NCI-H82 (cell line): ENCODE data around the gene LRRC8A.
"Not testable (repeated sequence)": the region's sequence is repeated elsewhere in the genome, so short reads cannot be mapped to it uniquely, and the experiment has no call there.

Experiments
- DNase-seq: peaks from one replicate; lab custom pipeline; 2025; lab: John Stamatoyannopoulos, UW

The LRRC8A gene

DNA sequence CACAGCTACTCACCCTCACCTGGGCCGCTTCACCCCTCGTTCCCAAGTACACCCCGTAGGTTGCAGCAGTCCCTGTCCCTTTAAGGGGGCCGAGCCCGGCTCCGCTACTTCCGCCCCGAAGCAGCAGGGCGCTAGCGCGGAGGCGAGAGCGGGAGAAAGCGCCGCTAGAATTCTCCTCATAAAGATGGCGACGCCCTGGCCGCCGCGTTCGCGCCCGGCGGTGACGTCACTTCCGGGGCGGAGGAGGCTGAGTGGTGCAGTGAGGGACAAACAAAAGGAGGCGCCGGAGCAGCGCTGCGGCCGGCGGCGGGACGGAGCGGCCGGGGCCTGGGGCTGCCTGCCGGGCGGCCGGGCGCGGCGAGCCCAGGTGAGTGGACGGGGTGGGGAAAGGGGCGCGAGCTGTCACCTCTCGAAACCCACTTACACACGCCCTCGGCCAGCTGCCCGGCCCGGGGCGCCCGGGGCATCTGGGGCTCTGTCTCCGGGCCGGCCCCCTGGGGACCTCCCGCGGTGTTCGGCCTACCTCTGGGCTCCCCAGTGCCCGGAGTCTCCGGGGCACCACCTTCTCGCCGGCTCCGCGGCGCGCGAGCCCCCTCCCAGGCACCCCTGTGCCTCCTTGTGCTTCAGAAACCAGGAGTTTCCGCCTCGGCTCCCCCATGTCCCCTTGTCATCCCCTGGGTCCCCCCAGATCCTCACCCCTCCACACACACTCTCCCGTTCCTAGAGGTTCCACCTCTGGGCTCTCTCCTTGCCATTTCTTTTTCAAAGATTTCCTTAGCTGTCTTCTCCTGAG, at the start of gene LRRC8A, which contains the start of gene KYAT1:
LRRC8A (plus strand) TSS at position 250 of the 793 bp plus-strand sequence. CDS start 25,032 bp downstream, outside the sequence.
KYAT1 (minus strand) TSS at position 67 of the 793 bp plus-strand sequence. CDS start 36,545 bp downstream, outside the sequence.
- DNase-seq, result peak; percentile 97

DNA sequence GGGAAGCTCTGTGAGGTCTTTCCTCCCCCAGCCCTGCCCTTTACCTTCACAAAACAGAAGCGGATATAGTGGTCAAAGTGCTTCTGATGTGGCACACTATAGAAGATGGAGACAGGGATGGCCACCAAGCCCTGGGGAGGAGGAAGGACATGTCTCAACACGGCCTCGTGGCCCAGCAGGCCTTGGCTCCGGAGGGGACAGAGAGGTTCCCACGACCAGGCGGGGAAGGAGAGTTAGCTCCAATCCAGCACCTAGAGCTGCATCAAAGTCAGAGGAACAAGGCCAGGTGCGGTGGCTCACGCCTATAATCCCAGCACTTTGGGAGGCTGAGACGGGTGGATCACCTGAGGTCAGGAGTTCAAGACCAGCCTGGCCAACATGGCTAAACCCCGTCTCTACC, 48.2 kb upstream of the LRRC8A start:
- no peak for DNase-seq

DNA sequence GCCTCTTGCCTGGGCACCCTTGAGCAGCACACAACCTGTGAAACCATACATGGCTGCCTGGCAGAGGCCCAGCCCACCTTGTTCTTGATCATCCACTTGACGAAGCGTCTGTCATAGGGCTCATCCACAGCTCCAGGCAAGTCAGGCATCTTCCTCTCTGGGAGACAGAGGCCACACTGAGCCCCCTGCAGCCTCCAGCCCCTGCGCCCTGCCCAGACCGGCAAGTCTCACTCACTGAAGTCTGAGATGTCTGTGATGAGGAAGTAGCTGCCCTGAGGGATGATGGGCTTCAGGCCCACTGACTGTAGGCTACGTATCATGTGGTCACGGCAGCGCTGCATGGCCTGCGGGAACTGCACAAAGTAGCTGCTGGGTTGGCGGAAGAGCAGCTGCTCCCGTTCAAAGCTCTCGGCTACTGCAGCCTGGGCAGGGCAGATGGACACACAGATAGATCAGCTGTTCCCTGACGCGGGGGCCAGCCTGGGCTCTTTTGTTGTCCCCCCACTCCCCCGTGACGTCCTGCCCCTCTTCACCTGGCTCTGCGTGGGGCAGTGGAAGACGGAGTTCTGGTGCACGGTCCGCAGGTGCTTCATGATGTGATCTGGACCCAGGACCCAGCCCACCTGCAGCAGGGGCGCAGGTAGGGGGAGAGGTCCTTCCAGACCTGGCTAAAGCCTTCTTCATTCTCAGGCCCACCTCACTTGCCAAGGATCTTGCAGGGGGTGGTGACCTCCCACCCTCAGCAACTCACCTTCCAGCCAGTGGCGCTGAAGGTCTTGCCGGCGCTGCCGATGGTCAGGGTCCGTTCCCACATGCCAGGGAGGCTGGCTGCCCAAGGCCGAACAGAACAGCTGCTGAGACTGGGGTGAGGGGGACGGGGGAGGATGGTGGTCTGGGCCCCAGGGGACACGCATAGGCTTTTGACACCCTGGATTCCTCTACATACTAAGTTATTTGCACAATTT, 46.4 kb upstream of the LRRC8A start:
- no peak for DNase-seq

DNA sequence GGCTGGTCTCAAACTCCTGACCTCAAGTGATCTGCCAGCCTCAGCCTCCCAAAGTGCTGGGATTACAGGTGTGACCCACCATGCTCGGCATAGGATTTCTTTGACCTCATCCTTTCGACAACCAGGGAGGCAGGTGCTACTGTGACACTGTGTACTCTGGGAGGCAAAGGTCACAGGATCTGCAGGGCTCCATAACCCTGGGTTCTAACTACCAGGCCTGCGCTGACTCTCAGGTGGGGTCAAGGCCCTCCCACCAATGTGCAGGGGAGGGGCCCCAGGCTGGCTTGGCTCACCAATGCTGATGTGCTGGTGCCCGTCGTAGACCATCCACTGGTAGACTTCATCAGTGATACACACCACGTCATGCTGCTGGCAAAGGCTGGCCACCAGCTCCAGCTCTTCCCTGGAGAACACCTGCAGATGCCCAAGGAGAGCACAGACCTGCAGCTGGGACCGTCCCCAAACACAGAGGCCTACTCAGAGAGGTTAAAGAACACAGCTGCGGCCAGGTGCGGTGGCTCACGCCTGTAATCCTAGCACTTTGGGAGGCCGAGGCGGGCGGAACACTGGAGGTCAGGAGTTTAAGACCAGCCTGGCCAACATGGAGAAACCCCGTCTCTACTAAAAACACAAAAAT, 45.3 kb upstream of the LRRC8A start:
- no peak for DNase-seq

DNA sequence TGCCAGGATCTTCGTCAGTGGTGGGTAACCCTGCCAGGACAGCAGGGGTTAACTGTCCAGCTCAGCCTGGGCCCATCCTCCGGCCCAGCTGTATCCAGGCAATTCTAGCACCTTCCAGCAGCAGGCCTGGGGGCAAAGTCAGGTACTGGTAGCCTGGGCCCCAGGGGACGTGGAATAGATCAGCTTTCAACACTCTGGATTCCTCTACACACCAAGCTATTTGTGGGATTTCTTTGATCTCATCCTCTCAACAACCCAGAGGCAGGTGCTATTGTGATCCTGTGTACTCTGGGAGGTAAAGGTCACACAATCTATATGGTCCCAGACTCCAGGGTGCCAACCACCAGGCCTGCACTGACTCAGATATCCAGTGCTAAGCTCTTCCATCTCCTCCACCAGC, 43.6 kb upstream of the LRRC8A start:
- DNase-seq, result no peak

DNA sequence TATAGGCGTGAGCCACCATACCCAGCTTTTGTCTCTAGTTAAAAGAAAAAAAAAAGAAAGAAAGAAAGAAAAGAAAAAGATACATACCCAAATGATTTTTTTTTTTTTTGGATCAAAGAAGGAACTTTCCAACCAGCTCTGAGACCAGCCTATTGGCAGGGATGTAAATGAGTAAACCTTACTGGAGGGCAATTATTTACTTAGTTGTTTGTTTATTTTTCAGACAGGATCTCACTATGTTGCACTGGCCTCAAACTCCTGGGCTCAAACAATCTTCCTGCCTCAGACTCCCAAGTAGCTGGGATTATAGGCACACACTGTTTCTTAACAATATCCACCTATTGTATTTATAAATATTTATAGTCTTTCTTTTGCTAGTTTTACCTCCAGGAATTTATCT, 41.4 kb upstream of the LRRC8A start:
- DNase-seq, result no peak

DNA sequence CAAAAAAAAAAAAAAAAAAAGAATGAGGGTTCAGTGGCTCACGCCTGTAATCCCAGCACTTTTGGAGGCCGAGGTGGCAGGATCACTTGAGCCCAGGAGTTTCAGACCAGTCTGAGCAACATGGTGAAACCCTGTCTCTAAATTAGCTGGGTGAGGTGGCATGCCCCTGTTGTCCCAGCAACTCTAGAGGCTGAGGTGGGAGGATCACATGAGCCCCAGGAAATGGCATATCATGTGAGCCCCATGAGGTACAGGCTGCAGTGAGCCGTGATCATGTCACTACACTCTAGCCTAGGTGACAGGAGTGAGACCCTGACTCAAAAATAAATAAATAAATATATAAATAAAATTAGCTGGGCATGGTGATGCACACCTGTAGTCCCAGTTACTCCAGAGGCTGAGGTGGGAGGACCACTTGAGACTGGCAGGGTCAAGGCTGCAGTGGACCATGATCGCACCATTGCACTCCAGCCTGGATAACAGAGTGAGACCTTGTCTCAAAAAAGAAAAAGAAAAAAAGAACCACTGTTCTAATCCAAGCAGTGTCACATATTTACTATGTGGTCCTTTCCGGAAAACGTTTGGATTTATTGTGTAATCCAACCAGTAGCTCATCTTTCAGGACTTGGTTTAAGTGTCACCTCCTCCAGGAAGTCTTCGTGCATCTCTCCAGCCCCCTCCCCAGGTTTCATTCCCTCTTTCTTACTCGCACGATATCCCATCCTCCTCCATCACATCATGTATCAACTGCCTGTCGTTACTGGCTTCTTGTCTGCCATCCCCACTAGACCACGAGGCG, 40.0 kb upstream of the LRRC8A start:
- DNase-seq, result no peak

DNA sequence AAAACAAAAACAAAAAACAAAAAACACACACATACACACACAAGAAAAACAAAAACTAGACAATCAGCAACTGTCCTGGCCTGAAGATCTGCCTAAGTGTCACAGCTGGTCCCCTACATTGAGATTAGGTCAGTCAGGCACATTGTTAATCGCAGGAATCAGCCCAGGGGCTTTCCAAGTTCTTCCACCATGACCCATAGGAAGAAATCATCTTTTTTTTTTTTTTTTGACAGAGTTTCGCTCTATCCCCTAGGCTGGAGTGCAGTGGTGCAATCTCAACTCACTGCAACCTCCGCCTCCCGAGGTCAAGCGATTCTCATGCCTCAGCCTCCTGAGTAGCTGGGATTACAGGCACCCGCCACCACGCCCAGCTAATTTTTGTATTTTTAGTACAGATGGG, 38.8 kb upstream of the LRRC8A start:
- DNase-seq, result not testable (repeated sequence)

DNA sequence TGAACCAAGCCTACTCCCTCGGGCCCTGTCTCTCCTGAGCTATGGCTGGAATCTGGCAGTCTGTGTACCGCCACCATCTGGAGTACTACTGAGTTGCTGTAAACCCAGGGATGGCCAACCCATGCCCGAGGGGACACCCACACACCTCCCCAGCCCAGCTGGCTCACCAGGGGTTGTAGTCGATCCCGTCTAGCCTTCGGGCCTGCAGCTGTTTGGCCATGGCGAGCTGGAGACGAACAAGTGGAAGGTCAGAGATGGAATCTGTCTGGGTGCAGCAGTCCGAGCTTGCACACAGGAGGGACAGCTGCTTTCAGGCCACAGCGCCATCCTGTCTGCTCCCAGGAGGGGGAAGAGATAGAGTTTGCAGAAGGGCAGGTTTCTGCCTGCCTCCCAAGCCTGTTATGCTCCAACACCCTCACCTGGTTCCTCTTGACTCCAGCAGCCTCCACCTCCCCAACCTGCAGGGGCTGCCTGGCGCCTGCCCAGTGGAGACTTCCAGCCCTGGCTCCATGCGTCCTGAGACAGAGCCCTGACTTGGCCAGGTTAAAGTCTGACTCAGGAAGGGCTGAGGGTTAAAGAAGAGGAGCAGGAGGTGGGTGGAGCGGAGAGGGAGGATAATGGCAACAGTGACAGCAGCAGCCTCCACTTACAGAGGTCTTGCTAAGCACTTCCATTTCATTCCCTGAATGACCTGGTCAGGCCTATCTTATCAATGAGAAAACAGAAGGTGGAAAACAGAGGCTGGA, 36.6 kb upstream of the LRRC8A start:
- peak; percentile 24 for DNase-seq

DNA sequence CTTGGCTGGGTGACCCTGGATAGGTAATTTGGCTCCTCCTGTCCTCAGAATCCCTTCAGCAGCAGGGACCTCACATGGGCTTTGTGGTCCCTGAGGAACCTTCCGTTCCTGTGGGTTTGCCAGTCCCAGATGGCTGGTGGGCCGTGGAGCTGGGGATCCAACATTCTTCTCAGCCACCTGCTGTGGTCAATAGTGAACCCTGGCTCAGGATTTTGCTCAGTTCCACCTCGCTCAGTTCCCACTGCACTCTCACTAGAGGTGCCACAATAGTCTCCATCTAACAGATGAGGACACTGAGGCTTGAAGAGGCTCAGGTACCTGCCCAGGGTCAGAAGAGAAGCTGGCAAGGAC, 35.3 kb upstream of the LRRC8A start:
- DNase-seq, result no peak

DNA sequence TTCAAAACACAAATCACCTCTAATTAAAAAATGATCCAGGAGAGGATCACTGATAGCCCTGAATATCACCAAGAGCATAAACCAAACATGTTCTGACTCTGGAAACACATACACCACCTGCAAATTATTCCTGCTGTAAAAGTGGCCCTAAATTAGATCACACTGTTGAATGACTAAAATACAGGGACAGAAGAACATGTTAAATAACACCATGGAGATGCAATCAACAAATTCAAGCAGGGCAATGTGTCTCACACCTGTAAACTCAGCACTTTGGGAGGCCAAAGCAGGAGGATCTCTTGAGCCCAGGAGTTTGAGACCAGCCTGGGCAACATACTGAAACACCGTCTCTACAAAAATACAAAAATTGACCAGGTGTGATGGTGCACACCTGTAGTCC, 34.1 kb upstream of the LRRC8A start:
- DNase-seq, result no peak

DNA sequence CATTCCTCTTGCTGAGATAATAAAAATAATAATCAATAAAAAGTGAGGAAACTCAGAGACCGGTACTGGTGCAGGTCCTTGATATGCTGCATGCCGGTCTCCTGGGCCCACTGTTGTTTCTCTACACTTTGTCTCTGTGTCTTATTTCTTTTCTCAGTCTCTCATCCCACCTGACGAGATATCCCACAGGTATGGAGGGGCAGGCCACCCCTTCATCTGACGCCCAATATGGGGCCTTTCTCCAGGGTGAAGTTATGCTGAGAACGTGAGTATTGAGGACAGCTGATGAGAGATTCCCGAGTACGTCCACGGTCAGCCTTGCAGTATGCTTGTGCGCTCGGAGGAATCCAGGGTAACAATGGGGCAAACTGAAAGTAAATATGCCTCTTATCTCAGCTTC, 30.9 kb upstream of the LRRC8A start:
- DNase-seq, result not testable (repeated sequence)

DNA sequence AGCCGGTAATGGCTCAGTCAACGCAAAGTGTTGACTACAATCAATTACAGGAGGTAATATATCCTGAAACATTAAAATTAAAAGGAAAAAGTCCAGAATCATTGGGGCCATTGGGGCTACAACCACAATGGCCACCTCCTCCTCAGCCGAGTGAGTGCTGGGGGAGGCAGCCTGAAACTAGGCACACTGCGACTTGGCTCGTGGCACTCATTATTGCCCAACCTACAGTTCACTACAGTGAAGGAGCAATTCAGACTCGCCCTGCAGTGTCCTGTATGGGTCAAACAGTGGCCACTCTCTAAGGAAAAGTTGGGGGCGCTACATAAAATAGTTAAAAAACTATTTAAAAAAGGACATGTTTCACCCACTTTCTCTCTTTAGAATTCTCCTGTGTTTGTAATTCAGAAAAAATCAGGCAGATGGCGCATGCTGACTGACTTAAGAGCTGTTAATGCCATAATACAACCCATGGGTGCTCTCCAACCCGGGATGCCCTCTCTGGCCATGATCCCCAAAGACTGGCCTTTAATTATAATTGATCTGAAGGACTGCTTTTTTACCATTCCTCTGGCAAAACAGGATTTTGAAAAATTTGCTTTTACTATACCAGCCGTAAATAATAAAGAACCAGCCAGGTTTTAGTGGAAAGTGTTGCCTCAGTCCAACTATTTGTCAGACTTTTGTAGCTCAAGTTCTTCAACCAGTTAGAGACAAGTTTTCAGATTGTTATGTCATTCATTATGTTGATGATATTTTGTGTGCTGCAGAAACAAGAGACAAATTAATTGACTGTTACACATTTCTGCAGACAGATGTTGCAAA, 29.9 kb upstream of the LRRC8A start:
- peak; percentile 67 for DNase-seq

DNA sequence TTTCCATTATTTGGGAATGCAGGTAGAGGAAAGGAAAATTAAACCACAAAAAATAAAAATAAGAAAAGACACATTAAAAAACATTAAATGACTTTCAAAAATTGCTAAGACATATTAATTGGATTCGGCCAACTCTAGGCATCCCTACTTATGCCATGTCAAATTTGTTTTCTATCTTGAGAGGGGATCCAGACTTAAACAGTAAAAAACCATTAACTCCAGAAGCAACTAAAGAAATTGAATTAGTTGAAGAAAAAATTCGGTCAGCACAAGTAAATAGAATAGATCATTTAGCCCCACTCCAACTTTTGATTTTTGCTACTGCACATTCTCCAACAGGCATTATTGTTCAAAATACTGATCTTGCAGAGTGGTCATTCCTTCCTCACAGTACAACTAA, 29.3 kb upstream of the LRRC8A start:
- not testable (repeated sequence) for DNase-seq

DNA sequence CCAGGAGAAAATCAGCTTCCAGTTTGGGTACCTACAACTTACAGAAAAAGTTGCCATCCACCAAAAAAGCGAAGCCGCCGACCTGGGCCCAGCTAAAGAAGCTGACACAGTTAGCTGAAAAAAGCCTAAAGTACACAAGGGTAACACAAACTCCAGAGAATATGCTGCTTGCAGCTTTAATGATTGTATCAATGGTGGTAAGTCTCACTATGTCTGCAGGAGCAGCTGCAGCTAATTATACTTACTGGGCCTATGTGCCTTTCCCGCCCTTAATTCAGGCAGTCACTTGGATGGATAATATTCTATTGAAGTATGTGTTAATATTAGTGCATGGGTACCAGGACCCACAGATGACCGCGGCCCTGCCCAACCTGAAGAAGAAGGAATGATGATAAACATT, 27.5 kb upstream of the LRRC8A start:
- DNase-seq, result peak; percentile 14

DNA sequence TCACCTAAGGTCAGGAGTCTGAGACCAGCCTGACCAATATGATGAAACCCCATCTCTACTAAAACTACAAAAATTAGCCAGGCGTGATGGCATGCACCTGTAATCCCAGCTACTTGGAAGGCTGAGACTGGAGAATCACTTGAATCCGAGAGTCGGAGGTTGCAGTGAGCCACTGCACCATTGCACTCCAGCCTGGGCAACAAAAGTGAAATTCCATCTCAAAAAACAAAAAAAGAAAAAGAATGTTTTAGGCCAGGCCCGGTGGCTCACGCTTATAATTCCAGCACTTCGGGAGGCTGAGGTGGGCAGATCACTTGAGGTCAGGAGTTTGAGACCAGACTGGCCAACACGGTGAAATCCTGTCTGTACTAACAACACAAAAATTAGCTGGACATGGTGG, 23.5 kb upstream of the LRRC8A start:
- DNase-seq, result not testable (repeated sequence)

DNA sequence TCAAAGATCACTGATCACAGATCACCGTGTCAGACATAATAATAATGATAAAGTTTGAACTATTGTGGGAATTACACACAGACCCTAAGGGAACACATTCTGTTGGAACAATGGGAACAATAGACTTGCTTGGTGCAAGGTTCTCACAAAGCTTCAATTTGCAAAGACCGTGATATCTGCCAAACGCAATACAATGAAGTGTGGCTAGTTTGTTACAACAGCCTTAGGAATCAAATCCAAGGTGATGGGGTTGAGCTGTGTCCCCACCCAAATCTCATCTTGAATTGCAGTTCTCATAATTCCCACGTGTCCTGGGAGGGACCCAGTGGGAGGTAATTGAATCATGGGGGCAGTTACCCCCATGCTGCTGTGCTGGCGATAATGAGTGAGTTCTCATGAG, 21.0 kb upstream of the LRRC8A start:
- DNase-seq, result no peak

DNA sequence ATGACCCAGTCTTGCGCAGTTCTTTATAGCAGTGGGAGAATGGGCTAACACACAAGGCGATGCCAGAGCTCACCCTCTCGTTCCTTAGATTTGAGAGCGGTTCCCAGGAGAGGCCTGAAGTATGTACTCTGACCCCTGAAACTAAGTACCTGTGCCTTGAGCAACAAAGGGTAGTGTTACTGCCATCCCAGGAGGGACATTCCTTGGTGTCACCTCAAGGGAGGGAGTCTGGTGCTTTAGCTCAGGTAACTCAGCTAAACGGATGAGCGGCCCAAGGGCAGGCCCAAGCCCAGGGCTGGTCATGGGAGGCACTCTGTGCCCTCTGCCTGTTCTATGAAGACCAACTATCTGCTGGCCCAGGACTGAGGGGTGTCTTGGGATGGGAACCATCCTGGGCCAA, 20.4 kb upstream of the LRRC8A start:
- no peak for DNase-seq

DNA sequence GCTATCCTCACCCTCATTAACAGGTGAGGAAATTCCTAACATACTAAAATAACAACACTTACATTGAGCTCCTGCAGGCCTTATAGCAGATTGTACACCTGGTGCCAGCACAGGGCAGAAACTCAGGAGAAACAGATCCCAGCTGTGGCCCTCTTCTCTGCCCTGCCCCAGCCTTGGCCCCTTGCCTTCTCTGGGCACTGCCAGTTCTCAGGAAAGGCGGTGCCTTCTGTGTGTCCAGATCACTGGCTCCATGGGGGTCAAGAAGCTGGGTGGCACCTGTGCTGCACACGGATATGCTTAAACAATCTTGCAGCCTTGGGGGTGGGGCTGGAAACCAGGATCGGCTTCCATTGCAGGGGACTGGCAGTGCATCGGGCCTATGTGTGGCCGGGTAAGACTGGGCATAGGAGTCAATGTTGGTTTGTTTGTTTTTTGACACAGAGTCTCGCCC, 19.5 kb upstream of the LRRC8A start:
- no peak for DNase-seq

DNA sequence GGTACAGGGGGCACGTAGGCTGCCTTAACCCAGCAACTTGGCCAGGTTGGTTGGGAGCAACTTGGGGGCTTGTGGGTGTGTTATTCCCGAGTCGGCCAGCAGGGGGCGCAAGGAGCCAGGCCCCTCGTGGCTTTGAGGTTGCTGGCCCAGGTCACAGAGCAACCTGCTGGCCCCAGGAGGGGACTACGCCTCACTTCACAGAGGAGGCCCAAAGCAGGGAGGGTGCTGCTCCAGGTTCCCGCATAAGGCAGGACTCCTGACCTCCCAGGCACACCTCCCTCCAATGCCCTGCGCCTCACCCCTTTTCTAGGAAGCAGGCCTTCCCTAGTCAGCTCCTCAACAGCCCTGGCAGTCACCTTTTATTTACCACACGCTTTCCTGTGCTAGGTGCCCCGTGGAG, 18.3 kb upstream of the LRRC8A start:
- peak; percentile 86 for DNase-seq
